Measurements from ENCODE around the gene SMS.

Gene SMS

DNA sequence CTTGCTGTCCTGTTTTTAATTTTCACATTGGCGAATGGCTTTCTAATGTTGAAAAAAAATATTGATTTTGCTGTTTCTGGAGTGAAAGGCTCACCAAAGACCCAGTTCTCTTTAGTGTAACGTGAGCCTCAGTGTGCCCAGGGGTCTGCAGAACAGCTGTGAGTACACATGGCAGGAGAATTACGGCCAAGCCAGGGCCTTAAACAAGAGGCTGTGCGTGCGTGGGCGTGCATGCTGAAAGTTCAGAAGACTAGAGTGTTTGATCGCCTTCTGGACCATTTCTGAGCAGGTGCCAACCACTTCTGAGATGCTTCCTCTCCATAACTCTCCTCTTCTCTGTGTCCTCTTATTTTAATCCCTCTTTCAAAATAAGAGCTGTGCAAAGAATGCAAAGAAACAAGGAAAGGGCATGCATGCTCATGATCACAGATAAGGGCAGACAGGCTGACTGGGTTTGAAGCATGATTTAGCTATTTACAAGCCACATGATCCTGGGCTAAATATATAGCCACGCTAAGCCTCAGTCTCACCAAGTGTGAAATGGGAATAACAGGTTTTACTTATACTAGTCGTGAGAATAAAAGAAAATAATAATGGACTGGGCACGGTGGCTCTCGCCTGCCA is 101.5 kb downstream of the SMS start:
- no peak for DNase-seq

DNA sequence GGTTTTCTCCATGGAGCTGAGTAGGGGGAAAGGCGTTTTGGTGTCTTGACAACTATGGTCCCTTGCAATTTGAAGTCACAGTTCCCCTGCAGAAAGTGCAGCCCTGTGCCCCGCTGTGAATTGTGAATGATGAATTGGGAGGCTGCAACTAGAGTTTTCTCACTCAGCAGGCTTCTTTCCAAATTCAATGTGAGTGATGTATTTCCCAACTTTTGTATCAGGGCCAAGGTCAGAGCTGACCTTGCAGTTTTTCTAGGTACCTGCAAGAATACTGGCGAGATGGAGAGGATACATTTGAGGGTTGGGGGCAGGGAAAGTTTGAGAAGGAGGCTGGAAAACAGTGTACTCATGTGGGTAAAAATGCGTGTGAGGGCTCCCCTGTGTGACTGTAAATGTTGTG is 103.4 kb downstream of the SMS start:
- DNase-seq, result no peak

Measured in amniotic stem cell (primary cell).